SK-N-MC (cell line): ENCODE measurements around the gene KIAA1191.

Experiments used
- EZH2 ChIP-seq: fragments of 200-600 bp; sonication (generic); IDR thresholded peaks from one replicate; pipeline ENCODE4 v1.6.1; 2017; ENCODE audit warnings: antibody characterized with exemption
- FOXP2 ChIP-seq: optimal IDR thresholded peaks from 2 replicates; pipeline ENCODE3; 2011; ENCODE audit warnings: mild to moderate bottlenecking, moderate library complexity; ENCODE audit not compliant: insufficient read depth; ENCODE audit errors: extremely low read length, control extremely low read depth
- POLR2AphosphoS5 ChIP-seq: IDR thresholded peaks from 2 replicates; pipeline ENCODE4 v1.6.1; 2012; ENCODE audit warnings: mild to moderate bottlenecking, low read depth, low read length, borderline replicate concordance

GRCh38 chr5:176341325-176342157 lies 20.0 kb downstream of the KIAA1191 start:
- TF ChIP-seq POLR2AphosphoS5, result no peak
- no peak for TF ChIP-seq EZH2
- TF ChIP-seq FOXP2, result no peak
